SK-N-SH treated with all-trans-retinoic acid at 6 μM for 48 hours (cell line): ENCODE results near the gene NSMF.

ENCODE experiments used
- ATAC-seq: fragments of 200-7000 bp; cut with Tn5 transposase; 3 replicates; pipeline ENCODE4 v1.9.1; 2020; ENCODE audit warnings: mild to moderate bottlenecking, moderate library complexity
- ARNTL ChIP-seq: fragments of 450-650 bp; formaldehyde crosslinking; IDR thresholded peaks from 2 replicates; pipeline ENCODE4 v1.5.0; 2020; ENCODE audit warnings: low read depth, mild to moderate bottlenecking, moderate library complexity, borderline replicate concordance
- BACH2 ChIP-seq: fragments of 250-450 bp; sonication (Bioruptor Pico); IDR thresholded peaks from 2 replicates; pipeline ENCODE4 v1.9.0; 2021; ENCODE audit warnings: mild to moderate bottlenecking, borderline replicate concordance
- CREB5 ChIP-seq: fragments of 250-450 bp; sonication (Bioruptor Pico); IDR thresholded peaks from 2 replicates; pipeline ENCODE4 v1.5.1; 2020; ENCODE audit warnings: low read depth, mild to moderate bottlenecking, moderate library complexity
- CSDC2 ChIP-seq: fragments of 250-450 bp; sonication (Bioruptor Pico); IDR thresholded peaks from 2 replicates; pipeline ENCODE4 v1.5.0; 2020; ENCODE audit warnings: mild to moderate bottlenecking, moderate library complexity
- CSRNP3 ChIP-seq: fragments of 250-450 bp; sonication (Bioruptor Pico); IDR thresholded peaks from 2 replicates; pipeline ENCODE4 v1.5.1; 2021; ENCODE audit warnings: mild to moderate bottlenecking, moderate library complexity
- ESRRG ChIP-seq: fragments of 250-450 bp; sonication (Bioruptor Pico); IDR thresholded peaks from 2 replicates; pipeline ENCODE4 v1.6.1; 2021; ENCODE audit warnings: mild to moderate bottlenecking
- GLIS3 ChIP-seq: fragments of 250-450 bp; sonication (Bioruptor Pico); IDR thresholded peaks from 2 replicates; pipeline ENCODE4 v1.5.0; 2020; ENCODE audit warnings: mild to moderate bottlenecking, moderate library complexity
- ISL1 ChIP-seq: fragments of 250-450 bp; sonication (Bioruptor Pico); IDR thresholded peaks from 2 replicates; pipeline ENCODE4 v2.1.2; 2022; ENCODE audit warnings: mild to moderate bottlenecking, moderate library complexity
- OSR1 ChIP-seq: fragments of 250-450 bp; sonication (Bioruptor Pico); IDR thresholded peaks from 2 replicates; pipeline ENCODE4 v1.8.0; 2022; ENCODE audit warnings: moderate library complexity, mild to moderate bottlenecking, inconsistent platforms
- PATZ1 ChIP-seq: fragments of 250-450 bp; sonication (Bioruptor Pico); IDR thresholded peaks from 2 replicates; pipeline ENCODE4 v1.8.0; 2020; ENCODE audit warnings: mild to moderate bottlenecking, moderate library complexity, borderline replicate concordance
- POU6F1 ChIP-seq: fragments of 250-450 bp; sonication (Bioruptor Pico); IDR thresholded peaks from 2 replicates; pipeline ENCODE4 v1.8.0; 2021; ENCODE audit warnings: low read depth, mild to moderate bottlenecking, moderate library complexity, borderline replicate concordance
- PPARA ChIP-seq: fragments of 250-450 bp; sonication (Bioruptor Pico); IDR thresholded peaks from 2 replicates; pipeline ENCODE4 v1.5.0; 2020; ENCODE audit warnings: mild to moderate bottlenecking, borderline replicate concordance
- RARB ChIP-seq: fragments of 250-450 bp; sonication (Bioruptor Pico); IDR thresholded peaks from 2 replicates; pipeline ENCODE4 v1.8.0; 2021; ENCODE audit warnings: mild to moderate bottlenecking, moderate library complexity
- SNAI2 ChIP-seq: fragments of 250-450 bp; sonication (Bioruptor Pico); IDR thresholded peaks from 2 replicates; pipeline ENCODE4 v1.5.0; 2020; ENCODE audit warnings: mild to moderate bottlenecking, moderate library complexity
- TCF4 ChIP-seq: fragments of 250-450 bp; sonication (Bioruptor Pico); IDR thresholded peaks from 2 replicates; pipeline ENCODE4 v1.8.0; 2021; ENCODE audit warnings: mild to moderate bottlenecking, moderate library complexity, borderline replicate concordance
- TOX ChIP-seq: fragments of 250-450 bp; sonication (Bioruptor Pico); IDR thresholded peaks from 2 replicates; pipeline ENCODE4 v1.8.0; 2021; ENCODE audit warnings: mild to moderate bottlenecking, moderate library complexity, borderline replicate concordance
- TSHZ2 ChIP-seq: fragments of 250-450 bp; sonication (Bioruptor Pico); IDR thresholded peaks from 2 replicates; pipeline ENCODE4 v1.5.0; 2020; ENCODE audit warnings: mild to moderate bottlenecking, moderate library complexity
- ZC3H10 ChIP-seq: fragments of 250-450 bp; sonication (Bioruptor Pico); IDR thresholded peaks from 2 replicates; pipeline ENCODE4 v1.5.1; 2021; ENCODE audit warnings: mild to moderate bottlenecking, moderate library complexity
- ZFP3 ChIP-seq: fragments of 250-450 bp; sonication (Bioruptor Pico); IDR thresholded peaks from 2 replicates; pipeline ENCODE4 v1.5.0; 2020; ENCODE audit warnings: mild to moderate bottlenecking, moderate library complexity
- ZFP30 ChIP-seq: fragments of 450-650 bp; formaldehyde crosslinking; IDR thresholded peaks from 2 replicates; pipeline ENCODE4 v1.5.0; 2022; ENCODE audit warnings: mild to moderate bottlenecking, moderate library complexity
- ZNF565 ChIP-seq: fragments of 450-650 bp; formaldehyde crosslinking; conservative IDR thresholded peaks from 2 replicates; pipeline ENCODE4 v1.5.0; 2020; ENCODE audit warnings: low read depth, mild to moderate bottlenecking, moderate library complexity
- ZNF70 ChIP-seq: fragments of 450-650 bp; formaldehyde crosslinking; IDR thresholded peaks from 2 replicates; pipeline ENCODE4 v1.5.0; 2020; ENCODE audit warnings: mild to moderate bottlenecking, moderate library complexity

NSMF gene

GRCh38 chr9:137496601-137497375 is 37.7 kb upstream of the NSMF start:
- TF ChIP-seq ESRRG (CRISPR knock-in tag) (no peak), CSRNP3 (CRISPR knock-in tag) (no peak), CSDC2 (CRISPR knock-in tag) (no peak), TOX (CRISPR knock-in tag) (no peak), ZNF565 (CRISPR knock-in tag) (no peak), ZFP3 (CRISPR knock-in tag) (no peak), ZNF70 (CRISPR knock-in tag) (no peak), SNAI2 (CRISPR knock-in tag) (no peak)
- ATAC-seq, result no peak

GRCh38 chr9:137494550-137495351 is 35.6 kb upstream of the NSMF start:
- TF ChIP-seq ESRRG (CRISPR knock-in tag), result no peak
- TF ChIP-seq BACH2 (CRISPR knock-in tag), result no peak
- TF ChIP-seq SNAI2 (CRISPR knock-in tag), result no peak
- TF ChIP-seq CREB5, result no peak
- TF ChIP-seq TCF4 (CRISPR knock-in tag), result no peak
- TF ChIP-seq CSDC2 (CRISPR knock-in tag), result no peak
- TF ChIP-seq PATZ1, result no peak
- no peak for ATAC-seq

- no peak for TF ChIP-seq ISL1 (CRISPR knock-in tag)
- TF ChIP-seq ZFP30 (CRISPR knock-in tag), result no peak
- no peak for TF ChIP-seq TCF4 (CRISPR knock-in tag)
- no peak for TF ChIP-seq POU6F1 (CRISPR knock-in tag)
- no peak for TF ChIP-seq ZFP3 (CRISPR knock-in tag)
- TF ChIP-seq RARB, result no peak
- TF ChIP-seq ESRRG (CRISPR knock-in tag), result no peak
- no peak for TF ChIP-seq ZC3H10 (CRISPR knock-in tag)
- no peak for TF ChIP-seq PATZ1
- TF ChIP-seq SNAI2 (CRISPR knock-in tag), result no peak
- no peak for TF ChIP-seq TOX (CRISPR knock-in tag)
- TF ChIP-seq CSRNP3 (CRISPR knock-in tag), result no peak
- no peak for TF ChIP-seq ZNF70 (CRISPR knock-in tag)
- TF ChIP-seq OSR1 (CRISPR knock-in tag), result no peak
- no peak for TF ChIP-seq PPARA
- no peak for TF ChIP-seq ARNTL (CRISPR knock-in tag)
- TF ChIP-seq TSHZ2 (CRISPR knock-in tag), result no peak
- no peak for TF ChIP-seq BACH2 (CRISPR knock-in tag)
- TF ChIP-seq CSDC2 (CRISPR knock-in tag), result no peak
- TF ChIP-seq GLIS3 (CRISPR knock-in tag), result no peak
- no peak for ATAC-seq
Measured at GRCh38 chr9:137494104-137494544, 35.0 kb upstream of the NSMF start.
